Stimulated activated CD4-positive, alpha-beta T cell treated with anti-CD3 and anti-CD28 coated beads, TNF-alpha, amount 100 ng/mL, for 48 hours (primary cell): ENCODE measurements around the gene GOLGB1.
"Not testable (repeated sequence)": the region's sequence is repeated elsewhere in the genome, so short reads cannot be mapped to it uniquely, and the experiment has no call there.

ENCODE experiments used
- DNase-seq, 3 donors: peaks; one replicate each; pipeline ENCODE4 v3.0.0-alpha.2; 2020; ENCODE audit warnings: low read depth in 3 of 3

GOLGB1 gene

DNA sequence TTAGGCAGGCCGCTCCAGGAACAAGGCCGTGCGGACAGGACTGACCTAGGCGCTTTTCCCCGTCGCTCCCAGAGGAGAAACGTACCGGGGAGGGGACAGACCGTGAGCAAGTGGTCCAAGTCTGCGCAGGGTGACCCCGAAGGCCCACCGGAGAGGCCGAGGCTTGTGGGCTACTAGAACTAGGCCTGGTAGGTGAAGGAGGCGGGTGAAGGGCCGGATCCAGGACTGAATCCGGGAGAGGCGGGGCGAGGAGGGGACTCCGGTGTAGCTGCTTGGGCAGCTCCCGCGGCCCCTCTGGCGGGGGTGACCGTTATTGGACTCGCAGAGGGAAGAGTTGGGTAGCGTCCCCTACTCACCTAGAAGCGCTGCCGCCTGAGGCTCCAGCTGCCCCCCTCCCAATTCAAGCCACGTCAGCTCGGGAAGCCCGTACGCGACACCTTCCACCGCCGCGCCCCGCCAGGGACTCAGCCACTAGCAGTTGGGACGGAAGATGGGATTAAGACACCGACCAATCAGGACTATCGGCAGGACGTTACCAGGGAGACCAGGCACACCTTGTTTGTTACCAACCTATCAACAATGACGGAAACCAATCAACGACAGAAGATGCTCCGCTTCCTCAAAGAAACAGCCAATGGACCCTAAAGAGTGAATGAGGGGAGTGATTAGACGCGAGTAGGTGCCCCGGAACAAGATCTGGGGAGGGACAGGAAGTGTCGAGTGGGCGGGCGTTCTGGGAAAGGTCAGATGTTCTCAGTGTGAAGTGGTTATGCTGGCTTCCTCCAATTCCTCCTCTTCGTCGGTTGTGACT is at the start of gene GOLGB1:
Gene GOLGB1, minus strand, starts transcription at position 466 of the 811 bp plus-strand sequence. CDS start 18,770 bp downstream, outside the sequence.
- DNase-seq: peak; percentile 84 to 91 (median 87)

- DNase-seq: no peak
These were observed 47.4 kb upstream of the GOLGB1 start for GRCh38 chr3:121796970-121797369.

GRCh38 chr3:121794264-121794983 is 44.9 kb upstream of the GOLGB1 start:
- no peak for DNase-seq

GRCh38 chr3:121793078-121793477 is 43.5 kb upstream of the GOLGB1 start:
- DNase-seq: no peak

DNA sequence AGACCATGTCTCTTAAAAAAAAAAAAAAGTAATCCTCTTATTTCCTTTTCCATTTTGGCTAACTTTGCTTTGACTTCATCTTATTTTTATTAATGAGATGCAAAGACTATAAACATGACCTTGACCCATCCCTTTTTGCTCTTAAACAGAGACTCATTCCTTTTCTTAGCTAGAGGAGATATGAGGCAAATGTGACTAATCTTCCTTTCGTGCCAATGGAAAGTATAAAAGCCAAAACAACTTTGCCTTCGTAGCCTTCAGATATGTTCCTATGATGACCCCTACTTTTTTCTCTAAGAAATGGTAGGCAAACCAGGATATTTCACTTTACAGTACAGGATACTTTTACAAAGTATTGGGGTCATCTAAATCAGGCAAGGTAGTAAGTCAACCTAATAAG is 36.9 kb upstream of the GOLGB1 start:
- DNase-seq: no peak

DNA sequence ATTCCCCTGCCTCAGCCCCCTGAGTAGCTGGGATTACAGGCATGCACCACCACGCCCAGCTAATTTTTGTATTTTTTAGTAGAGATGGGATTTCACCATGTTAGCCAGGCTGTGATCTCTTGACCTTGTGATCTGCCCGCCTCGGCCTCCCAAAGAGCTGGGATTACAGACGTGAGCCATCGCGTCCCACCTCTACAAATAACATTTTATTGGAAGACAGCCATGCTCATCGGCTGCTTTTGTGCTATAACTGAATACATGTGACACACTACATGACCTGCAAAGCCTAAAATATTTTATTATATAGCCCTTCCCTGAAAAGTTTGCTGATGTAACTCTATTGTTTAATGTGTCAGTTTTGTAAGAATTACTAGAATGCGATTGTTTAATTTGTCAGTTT is 33.2 kb upstream of the GOLGB1 start:
- DNase-seq: not testable (repeated sequence)

GRCh38 chr3:121781611-121782010 is 32.1 kb upstream of the GOLGB1 start:
- DNase-seq: no peak

- not testable (repeated sequence) for DNase-seq
These were observed 25.6 kb upstream of the GOLGB1 start for GRCh38 chr3:121775095-121775494.

DNA sequence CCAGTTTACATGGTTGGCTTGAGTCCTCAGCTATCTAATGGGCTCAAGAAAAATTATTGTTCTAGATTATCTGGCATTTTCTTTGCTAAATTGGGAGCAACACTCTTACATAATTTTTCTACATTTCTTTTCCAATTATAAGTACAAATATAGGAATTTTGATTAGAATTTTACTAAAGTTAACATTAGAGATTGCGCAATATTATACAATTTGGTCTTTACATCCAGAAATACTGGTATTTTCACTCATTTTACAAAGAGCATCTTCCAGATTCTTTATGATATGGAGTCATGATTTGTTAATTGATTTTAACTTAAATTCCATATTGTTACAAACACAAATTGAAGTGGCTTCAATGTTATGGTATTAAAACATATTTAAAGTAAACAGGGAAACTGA is 19.7 kb upstream of the GOLGB1 start:
- DNase-seq: no peak

DNA sequence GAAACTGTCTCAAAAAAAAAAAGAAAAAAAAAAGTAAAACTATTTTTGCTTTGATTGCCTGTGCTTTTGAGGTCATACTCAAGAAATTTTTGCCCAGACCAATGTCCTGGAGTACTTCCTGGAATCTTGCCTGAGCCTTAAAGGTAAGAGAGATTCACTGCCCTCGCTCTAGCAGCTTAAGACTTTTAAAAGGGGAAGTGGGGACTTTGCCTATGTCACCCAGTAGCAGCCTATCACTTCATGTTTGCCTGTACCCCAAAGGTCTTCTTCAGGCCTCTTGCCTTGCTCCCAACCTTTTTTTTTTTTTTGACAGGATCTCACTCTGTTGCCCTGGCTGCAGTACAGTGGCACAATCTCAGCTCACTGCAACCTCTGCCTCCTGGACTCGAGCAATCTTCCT is 18.9 kb upstream of the GOLGB1 start:
- DNase-seq: no peak

DNA sequence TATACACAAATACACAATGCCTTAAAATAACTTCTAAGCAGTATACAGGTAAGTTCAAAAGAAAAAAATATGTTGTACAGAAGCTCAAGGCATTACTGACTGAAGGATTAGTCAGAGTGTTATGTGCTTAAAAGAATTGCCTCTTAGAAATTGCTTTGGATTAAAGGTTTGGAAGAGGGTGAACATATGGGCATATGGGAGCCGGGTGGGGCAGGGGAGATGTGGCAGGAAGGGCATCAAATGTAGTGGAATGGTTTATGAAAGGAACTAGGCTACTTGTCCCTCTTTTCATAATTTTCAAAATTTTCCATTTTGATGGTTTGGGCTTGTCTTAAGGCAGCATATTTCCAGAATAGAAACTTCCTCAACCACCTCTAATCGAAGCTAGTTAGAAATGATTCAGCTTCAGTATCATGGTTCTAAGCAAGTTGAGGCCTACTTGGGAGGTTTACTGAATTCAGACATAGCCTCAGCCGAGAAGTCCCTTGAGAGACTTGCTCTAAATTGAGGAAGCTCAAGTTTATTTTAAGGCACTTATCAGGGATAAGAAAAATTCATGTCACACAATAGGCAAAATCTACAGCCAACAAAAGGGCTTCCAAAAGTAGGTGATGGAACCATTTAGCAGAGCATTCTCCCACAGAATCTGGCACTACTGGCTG is 10.1 kb upstream of the GOLGB1 start:
- DNase-seq: no peak

- DNase-seq: no peak
These were observed 9.3 kb upstream of the GOLGB1 start for GRCh38 chr3:121758727-121759450.

DNA sequence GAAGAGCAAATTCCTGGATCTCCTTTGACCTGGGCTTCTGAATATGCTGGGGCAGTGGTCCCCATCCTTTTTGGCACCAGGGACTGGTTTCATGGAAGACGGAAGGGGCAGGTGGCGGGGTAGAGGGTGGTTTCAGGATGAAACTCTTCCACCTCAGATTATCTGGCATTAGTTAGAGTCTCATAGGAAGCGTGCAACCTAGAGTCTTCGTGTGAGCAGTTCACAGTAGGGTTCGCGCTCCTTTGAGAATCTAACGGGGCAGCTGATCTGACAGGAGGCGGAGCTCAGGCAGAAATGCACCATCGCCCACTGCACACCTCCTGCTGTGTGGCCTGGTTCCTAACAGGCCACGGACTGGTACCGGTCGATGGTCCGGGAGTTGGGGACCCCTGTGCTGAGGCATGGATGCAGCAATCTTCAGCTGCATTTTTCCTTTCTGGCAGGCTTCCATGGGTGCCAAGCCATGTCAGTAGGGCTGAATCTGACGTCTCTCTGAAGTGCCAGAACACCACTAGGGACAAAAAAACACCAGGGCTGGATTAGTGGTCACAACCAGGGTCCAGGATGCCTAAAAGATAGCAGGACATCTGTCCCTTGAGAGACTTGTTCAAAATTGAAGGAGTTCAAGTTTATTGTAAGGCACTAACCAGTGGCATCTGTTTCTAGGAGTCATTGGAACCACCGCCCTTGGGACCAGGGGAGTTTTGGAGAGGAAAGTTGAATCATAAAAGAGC is 8.4 kb upstream of the GOLGB1 start:
- DNase-seq: no peak

- no peak for DNase-seq
These were observed 7.7 kb upstream of the GOLGB1 start for GRCh38 chr3:121757087-121757811.

GRCh38 chr3:121752772-121753171 is 3.2 kb upstream of the GOLGB1 start:
- no peak for DNase-seq

DNA sequence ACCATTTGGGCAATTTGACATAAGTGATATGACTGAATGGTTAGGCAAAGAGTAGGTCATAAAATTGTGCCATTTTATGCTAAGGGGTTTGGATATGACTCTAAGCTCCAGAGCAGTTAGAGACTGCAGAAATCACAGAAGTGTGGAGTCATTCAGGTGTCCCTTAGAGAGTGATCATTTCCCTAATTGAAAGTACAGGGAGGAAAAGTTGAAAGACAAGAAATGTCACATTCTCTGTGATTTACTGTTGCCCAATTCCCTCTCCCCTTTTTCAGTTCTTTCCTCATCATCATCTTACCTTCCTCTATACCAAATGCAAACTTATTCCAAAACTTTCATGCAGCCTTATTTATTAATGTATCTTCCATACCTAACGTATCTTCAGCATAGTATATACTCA is 2.7 kb upstream of the GOLGB1 start:
- DNase-seq: no peak

- DNase-seq: no peak
These were observed 510 bp upstream of the GOLGB1 start for GRCh38 chr3:121750087-121750415.

GRCh38 chr3:121748680-121749275 is 763 bp downstream of the GOLGB1 start:
- DNase-seq: peak in 1 of 3 donors; percentile 6

- no peak for DNase-seq
These were observed 1.6 kb downstream of the GOLGB1 start for GRCh38 chr3:121747976-121748375.

DNA sequence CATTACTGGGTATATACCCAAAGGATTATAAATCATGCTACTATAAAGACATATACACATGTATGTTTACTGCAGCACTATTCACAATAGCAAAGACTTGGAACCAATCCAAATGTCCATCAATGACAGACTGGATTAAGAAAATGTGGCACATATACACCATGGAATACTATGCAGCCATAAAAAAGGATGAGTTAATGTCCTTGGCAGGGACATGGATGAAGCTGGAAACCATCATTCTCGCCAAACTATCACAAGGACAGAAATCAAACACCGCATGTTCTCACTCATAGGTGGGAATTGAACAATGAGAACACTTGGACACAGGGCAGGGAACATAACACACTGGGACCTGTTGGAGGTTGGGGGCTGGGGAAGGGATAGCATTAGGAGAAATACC is 6.4 kb downstream of the GOLGB1 start:
- DNase-seq: not testable (repeated sequence)
